ENCODE results near the gene TEAD4.

The TEAD4 gene

GRCh38 chr12:3003357-3003992 is 44.3 kb downstream of the TEAD4 start:
- DNase-seq = no peak

- DNase-seq = no peak
Measured at GRCh38 chr12:3004655-3005565, 45.7 kb downstream of the TEAD4 start.

GRCh38 chr12:3005736-3006135 is 46.5 kb downstream of the TEAD4 start:
- no peak for DNase-seq

GRCh38 chr12:3009780-3010179 is 50.6 kb downstream of the TEAD4 start:
- no peak for DNase-seq

- no peak for DNase-seq
Measured at GRCh38 chr12:3010214-3010930, 51.2 kb downstream of the TEAD4 start.

GRCh38 chr12:3012786-3013185 is 53.6 kb downstream of the TEAD4 start:
- no peak for DNase-seq

GRCh38 chr12:3014641-3015040 is 55.4 kb downstream of the TEAD4 start:
- no peak for DNase-seq

- no peak for DNase-seq
Measured at GRCh38 chr12:3015356-3015755, 56.2 kb downstream of the TEAD4 start.

GRCh38 chr12:3016191-3016590 is 57.0 kb downstream of the TEAD4 start:
- DNase-seq = no peak

GRCh38 chr12:3017281-3017680 is 58.1 kb downstream of the TEAD4 start:
- no peak for DNase-seq

GRCh38 chr12:3018284-3019004 is 59.2 kb downstream of the TEAD4 start:
- DNase-seq = no peak

- DNase-seq = no peak
Measured at GRCh38 chr12:3019005-3019680, 59.9 kb downstream of the TEAD4 start.

GRCh38 chr12:3020399-3020798 is 61.2 kb downstream of the TEAD4 start:
- DNase-seq = no peak

- DNase-seq = no peak
Measured at GRCh38 chr12:3020850-3021435, 61.7 kb downstream of the TEAD4 start.

- DNase-seq = no peak
Measured at GRCh38 chr12:3022411-3022810, 63.2 kb downstream of the TEAD4 start.

- no peak for DNase-seq
Measured at GRCh38 chr12:3022961-3023360, 63.8 kb downstream of the TEAD4 start.

- DNase-seq = no peak
Measured at GRCh38 chr12:3028108-3028507, 68.9 kb downstream of the TEAD4 start.

- DNase-seq = no peak
Measured at GRCh38 chr12:3030821-3031429, 71.7 kb downstream of the TEAD4 start.

- no peak for DNase-seq
Measured at GRCh38 chr12:3032161-3032560, 73.0 kb downstream of the TEAD4 start.

GRCh38 chr12:3032770-3033538 is 73.8 kb downstream of the TEAD4 start:
- no peak for DNase-seq

- DNase-seq = no peak
Measured at GRCh38 chr12:3033539-3033867, 74.3 kb downstream of the TEAD4 start.
